ENCODE measurements around the gene RALGPS2.
"Not testable (repeated sequence)": the region's sequence is repeated elsewhere in the genome, so short reads cannot be mapped to it uniquely, and the experiment has no call there.

The RALGPS2 gene

DNA sequence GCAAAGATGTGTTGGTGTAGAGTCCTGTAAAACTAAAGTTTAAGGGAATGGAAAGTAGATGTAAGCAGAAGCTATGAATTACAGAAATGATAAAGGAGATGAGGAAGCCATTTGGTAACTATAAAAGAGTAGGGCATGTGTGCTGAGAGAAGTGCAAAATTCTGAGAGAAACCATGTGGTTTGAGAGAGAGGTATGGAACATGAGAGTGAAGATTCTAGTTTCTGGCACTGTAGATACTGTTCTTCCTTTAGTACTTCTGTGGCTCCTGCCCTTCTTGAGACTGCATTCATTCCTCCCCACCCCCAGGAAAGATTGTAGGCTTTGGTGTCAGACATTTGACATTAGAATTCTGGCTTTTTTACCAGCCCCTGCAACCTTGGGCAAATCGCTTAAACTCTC, 15.4 kb downstream of the RALGPS2 start:
- no peaks in the 10 kb centered on the region for H3K9me3 Mint-ChIP-seq (ENCODE audit: low read depth)
- H3K27ac Mint-ChIP-seq, result no peak overlapping the region
- H3K4me3 Mint-ChIP-seq, result no peak overlapping the region
- H3K4me1 Mint-ChIP-seq (ENCODE audit: low read depth), result peaks cover 2% of the 10 kb centered on the region
- no peaks in the 10 kb centered on the region for H3K27me3 Mint-ChIP-seq
- H3K36me3 Mint-ChIP-seq, result peaks cover 32% of the 10 kb centered on the region

DNA sequence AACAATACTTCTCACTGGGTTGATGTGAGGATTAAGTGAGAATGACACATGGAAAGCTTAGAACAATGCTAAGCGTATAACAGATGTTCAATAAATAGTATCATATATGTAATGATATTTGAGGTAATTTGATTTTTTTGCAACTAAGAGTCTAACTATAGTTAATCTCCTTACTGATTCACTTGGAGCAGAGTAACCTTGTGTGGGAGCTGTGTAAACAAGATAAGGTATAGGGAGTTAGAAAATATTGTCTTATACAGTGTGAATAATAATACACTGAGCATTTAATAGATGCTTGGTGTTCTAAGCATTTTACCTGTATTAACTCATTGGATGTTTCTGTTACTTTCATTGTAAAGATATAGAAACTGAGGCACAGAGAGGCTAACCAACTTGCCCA, 15.9 kb downstream of the RALGPS2 start:
- Mint-ChIP-seq H3K4me1 (ENCODE audit: low read depth) (peaks cover under 1% of the 10 kb centered on the region), H3K27me3 (no peaks in the 10 kb centered on the region), H3K4me3 (no peak overlapping the region), H3K27ac (no peak overlapping the region), H3K36me3 (peaks cover 32% of the 10 kb centered on the region), H3K9me3 (ENCODE audit: low read depth) (no peaks in the 10 kb centered on the region)

DNA sequence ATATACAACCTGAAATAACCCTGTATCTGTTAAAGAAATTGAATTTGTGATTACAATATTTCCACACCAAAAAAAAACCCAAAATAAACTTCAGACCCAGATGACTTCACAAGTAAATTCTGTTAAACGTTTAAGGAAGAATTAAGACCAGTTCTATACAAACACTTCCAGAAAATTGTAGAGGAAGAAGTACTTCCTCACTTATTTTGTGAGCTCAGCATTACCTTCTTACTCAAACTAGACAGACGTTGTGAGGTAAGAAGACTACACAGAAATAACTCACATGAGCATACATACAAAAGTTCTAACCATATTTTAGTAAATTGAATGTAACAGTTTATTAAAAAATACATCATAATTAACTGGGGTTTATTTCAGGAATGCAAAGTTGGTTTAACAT, 18.8 kb downstream of the RALGPS2 start:
- no peaks in the 10 kb centered on the region for H3K4me1 Mint-ChIP-seq (ENCODE audit: low read depth)
- H3K4me3 Mint-ChIP-seq, result no peak overlapping the region
- H3K27ac Mint-ChIP-seq, result no peak overlapping the region
- no peaks in the 10 kb centered on the region for H3K27me3 Mint-ChIP-seq
- peaks cover 32% of the 10 kb centered on the region for H3K36me3 Mint-ChIP-seq
- no peaks in the 10 kb centered on the region for H3K9me3 Mint-ChIP-seq (ENCODE audit: low read depth)

DNA sequence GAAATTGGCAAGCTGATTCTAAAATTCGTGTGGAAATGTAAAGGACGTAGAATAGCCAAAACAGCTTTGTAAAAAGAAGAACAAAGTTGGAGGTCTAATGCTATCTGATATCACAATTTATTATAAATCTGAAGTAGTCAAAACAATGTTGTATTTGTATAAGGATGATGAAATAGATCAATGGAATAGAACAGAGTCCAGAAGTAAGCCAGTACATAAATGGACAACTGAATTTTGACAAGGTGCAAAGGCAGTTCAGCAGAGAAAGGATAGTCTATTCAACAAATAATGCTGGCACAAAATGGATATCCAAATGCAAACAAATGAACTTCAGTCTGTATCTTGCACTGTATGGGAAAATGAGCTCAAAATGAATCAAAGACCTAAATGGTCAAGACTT, 20.2 kb downstream of the RALGPS2 start:
- Mint-ChIP-seq H3K27me3 (no peaks in the 10 kb centered on the region), H3K27ac (no peak overlapping the region), H3K36me3 (peaks cover 23% of the 10 kb centered on the region), H3K4me3 (no peak overlapping the region), H3K9me3 (ENCODE audit: low read depth) (no peaks in the 10 kb centered on the region), H3K4me1 (ENCODE audit: low read depth) (no peaks in the 10 kb centered on the region)

DNA sequence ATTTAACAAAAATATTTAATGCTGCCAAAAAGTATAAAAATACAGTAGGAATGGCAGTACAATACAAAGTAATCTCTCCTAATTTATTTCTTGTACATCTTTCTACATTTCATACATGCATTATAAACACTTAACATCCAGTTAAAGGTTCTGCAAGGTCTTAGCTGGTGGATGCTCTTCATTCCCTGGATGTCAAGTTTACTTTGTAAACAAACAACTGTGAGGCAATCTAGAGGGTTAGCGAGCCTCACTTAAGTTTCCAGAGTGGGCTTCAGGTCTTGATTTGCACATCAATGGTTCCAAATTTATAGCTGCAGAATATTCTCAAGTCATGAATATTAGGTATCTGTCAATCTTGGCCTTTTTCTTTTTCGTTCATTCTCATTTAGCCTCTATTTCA, 21.3 kb downstream of the RALGPS2 start:
- H3K4me1 Mint-ChIP-seq (ENCODE audit: low read depth), result no peaks in the 10 kb centered on the region

DNA sequence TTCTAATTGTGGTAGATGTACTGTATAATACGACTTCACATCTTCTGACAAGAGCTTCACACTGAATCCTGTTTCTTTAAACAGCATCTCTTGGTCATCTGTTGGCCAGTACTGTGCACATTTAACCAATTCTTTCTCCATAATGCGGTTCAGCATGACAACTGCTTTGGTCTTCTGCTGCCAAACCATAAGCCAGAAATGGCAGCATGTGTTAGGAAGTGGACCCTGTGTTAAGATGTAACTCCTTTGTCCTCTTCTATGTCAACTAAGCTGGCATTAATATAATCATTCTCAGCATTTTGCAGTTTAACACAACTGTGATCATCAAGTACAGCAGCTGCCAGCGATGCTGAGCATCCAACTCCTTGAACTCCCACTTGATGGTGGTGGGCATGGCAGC, 22.3 kb downstream of the RALGPS2 start:
- peaks cover 15% of the 10 kb centered on the region for H3K36me3 Mint-ChIP-seq
- not testable (repeated sequence) for H3K27ac Mint-ChIP-seq; H3K4me3 Mint-ChIP-seq; H3K9me3 Mint-ChIP-seq (ENCODE audit: low read depth); H3K27me3 Mint-ChIP-seq; H3K4me1 Mint-ChIP-seq (ENCODE audit: low read depth)

More for the DNA sequence above, 21.3 kb downstream of the RALGPS2 start:
- Mint-ChIP-seq H3K27me3 (no peaks in the 10 kb centered on the region), H3K4me3 (no peak overlapping the region), H3K36me3 (peaks cover 23% of the 10 kb centered on the region), H3K9me3 (ENCODE audit: low read depth) (no peaks in the 10 kb centered on the region), H3K27ac (no peak overlapping the region)

DNA sequence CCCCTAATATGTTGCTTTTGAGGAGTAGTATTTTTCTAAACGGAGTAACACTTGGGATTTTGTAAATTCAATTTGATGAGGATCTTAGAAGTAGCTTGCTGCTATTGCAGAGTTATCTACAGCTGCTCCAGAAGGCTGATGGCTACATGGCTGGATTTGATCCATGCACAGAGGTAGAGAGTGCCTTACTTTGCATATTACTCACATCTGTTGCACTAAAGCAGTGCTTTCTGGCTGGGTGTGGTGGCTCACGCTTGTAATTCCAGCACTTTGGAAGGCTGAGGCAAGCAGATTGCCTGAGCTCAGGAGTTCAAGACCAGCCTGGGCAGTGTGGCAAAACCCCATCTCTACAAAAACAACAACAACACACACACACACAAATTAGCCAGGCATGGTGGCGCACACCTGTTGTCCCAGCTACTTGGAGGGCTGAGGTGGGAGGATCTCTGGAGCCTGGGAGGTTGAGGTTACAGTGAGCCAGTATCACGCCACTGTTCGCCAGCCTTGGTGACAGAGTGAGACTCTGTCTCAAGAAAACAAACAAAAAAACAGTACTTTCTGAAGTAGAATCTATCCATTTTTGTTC, 24.6 kb downstream of the RALGPS2 start:
- no peak overlapping the region for H3K27ac Mint-ChIP-seq
- no peak overlapping the region for H3K4me3 Mint-ChIP-seq

DNA sequence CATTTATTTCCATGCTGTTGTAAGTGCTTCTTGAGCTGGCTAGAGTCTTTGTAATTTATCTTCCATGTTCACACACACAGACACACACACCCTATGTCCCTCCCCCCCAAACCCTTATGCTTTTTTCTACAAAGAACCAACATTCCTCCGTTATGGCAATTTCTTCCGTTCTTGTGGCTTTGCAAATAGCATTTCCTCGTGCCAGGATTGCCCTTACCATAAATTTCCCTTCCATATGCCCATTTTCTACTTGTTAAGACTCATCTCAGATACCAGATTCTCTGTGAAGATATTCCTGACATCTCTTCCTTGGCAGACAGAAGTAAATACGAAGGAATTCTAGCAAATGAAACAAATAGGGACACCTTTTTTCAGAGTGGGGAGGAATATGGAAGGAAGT, 26.0 kb downstream of the RALGPS2 start:
- H3K36me3 Mint-ChIP-seq, result peaks cover 2% of the 10 kb centered on the region
- no peaks in the 10 kb centered on the region for H3K9me3 Mint-ChIP-seq (ENCODE audit: low read depth)
- H3K27ac Mint-ChIP-seq, result no peak overlapping the region
- no peaks in the 10 kb centered on the region for H3K4me1 Mint-ChIP-seq (ENCODE audit: low read depth)
- H3K4me3 Mint-ChIP-seq, result no peak overlapping the region
- no peaks in the 10 kb centered on the region for H3K27me3 Mint-ChIP-seq

More for the DNA sequence above, 24.6 kb downstream of the RALGPS2 start:
- Mint-ChIP-seq H3K4me1 (ENCODE audit: low read depth) (no peaks in the 10 kb centered on the region), H3K27me3 (no peaks in the 10 kb centered on the region), H3K9me3 (ENCODE audit: low read depth) (no peaks in the 10 kb centered on the region), H3K36me3 (peaks cover 3% of the 10 kb centered on the region)

DNA sequence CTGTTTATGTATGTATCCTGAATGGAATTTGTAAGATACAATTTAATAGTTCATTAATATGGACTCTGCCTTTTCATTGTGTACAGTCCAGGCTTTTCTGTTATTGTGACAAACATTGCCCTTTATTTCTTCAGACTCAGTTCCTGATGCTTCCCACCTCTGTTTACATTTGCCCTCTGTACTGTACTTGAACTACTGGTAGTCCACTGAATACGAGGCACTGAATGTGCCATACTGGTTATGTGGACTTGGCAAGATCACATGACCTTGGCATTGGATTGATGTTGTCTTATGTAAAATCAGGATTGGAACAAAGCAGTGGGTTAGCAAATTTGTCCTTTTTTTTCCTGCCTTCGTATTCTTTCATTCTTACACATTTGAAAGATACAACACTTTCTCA, 27.8 kb downstream of the RALGPS2 start:
- Mint-ChIP-seq H3K36me3 (peaks cover 2% of the 10 kb centered on the region), H3K4me1 (ENCODE audit: low read depth) (no peaks in the 10 kb centered on the region)

DNA sequence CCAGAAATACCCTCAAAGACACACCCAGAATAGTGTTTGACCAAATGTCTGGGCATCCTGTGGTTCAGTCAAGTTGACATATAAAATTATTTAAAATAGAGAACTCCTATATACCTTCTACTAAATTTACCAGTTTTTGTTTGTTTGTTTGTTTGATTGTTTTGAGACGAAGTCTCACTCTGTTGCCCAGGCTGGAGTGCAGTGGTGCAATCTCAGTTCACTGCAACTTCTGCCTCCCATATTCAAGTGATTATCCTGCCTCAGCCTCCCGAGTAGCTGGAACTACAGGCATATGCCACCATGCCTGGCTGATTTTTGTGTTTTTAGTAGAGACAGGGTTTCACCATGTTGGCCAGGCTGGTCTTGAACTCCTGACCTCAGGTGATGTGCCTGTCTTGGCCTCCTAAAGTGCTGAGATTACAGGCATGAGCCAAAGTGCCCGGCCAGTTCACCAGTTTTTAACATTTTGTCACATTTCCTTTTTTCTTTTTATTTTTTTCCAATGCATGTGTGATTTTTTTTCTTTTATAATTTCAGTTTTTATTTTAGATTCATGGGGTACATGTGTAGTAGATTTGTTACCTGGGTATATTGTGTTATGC, 29.7 kb downstream of the RALGPS2 start:
- not testable (repeated sequence) for H3K27ac Mint-ChIP-seq; H3K9me3 Mint-ChIP-seq (ENCODE audit: low read depth); H3K4me1 Mint-ChIP-seq (ENCODE audit: low read depth); H3K27me3 Mint-ChIP-seq; H3K4me3 Mint-ChIP-seq; H3K36me3 Mint-ChIP-seq

More for the DNA sequence above, 27.8 kb downstream of the RALGPS2 start:
- Mint-ChIP-seq H3K9me3 (ENCODE audit: low read depth) (peaks cover 4% of the 10 kb centered on the region), H3K27me3 (no peaks in the 10 kb centered on the region), H3K27ac (no peak overlapping the region), H3K4me3 (no peak overlapping the region)

DNA sequence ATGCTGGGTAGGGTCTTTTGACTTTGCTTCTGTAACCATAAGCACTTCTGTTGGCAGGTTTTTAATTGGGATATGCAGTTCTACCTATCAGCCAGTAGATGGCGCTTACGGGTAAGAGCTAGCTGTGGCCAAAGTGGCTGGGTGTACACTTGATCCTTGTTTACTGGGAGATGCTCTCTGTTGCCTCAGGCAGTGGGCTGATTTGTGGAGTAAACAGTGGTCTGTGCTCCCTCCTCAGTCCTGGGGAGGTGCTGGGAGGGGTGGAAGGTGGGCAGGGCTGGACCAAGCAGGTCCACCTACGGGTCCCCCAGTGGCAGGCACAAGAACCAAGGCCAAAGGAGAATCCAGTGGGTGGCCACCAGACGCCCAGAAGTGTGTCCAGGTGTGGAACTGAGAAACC, 43.4 kb downstream of the RALGPS2 start:
- peaks cover 13% of the 10 kb centered on the region for H3K9me3 Mint-ChIP-seq (ENCODE audit: low read depth)
- H3K4me1 Mint-ChIP-seq (ENCODE audit: low read depth), result peaks cover 4% of the 10 kb centered on the region
- H3K27ac Mint-ChIP-seq, result no peak overlapping the region
- H3K27me3 Mint-ChIP-seq, result no peaks in the 10 kb centered on the region
- H3K36me3 Mint-ChIP-seq, result peaks cover 14% of the 10 kb centered on the region
- H3K4me3 Mint-ChIP-seq, result no peak overlapping the region

DNA sequence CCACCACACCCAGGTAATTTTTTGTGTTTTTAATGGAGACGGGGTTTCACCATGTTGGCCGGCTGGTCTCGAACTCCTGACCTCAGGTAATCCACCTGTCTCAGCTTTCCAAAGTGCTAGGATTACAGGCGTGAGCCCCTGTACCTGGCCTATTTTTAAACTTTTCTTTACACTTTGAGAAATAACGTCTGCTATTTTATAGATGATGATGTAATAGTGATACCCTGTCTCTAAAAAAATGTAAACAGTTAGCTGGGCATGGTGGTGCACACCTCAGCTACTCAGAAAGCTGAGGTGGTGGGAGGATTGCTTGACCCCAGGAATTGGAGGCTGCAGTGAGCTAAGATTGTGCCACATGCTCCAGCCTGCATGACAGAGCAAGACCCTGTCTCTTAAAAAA, 47.9 kb downstream of the RALGPS2 start:
- Mint-ChIP-seq H3K27me3 (no peaks in the 10 kb centered on the region), H3K9me3 (ENCODE audit: low read depth) (no peaks in the 10 kb centered on the region), H3K4me3 (no peak overlapping the region), H3K4me1 (ENCODE audit: low read depth) (peaks cover 1% of the 10 kb centered on the region), H3K36me3 (peaks cover 4% of the 10 kb centered on the region), H3K27ac (no peak overlapping the region)

DNA sequence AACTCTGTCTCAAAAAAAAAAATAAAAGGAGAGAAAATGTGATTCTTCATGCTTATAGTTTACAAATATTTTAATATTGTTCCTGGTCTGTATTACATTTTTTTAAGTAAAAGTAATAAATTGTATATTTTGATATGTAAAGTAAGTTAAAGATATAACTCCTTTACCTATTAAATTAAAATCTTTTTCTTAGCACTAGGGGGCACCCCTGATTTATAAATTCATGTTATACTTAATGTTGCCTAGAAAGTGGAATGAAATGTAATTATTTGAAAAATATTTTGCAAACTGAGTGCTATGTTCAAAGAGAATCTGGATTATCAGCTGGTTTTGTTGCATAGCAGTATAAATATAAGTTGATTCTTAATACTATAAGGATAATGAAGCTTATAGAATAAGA, 49.2 kb downstream of the RALGPS2 start:
- no peaks in the 10 kb centered on the region for H3K9me3 Mint-ChIP-seq (ENCODE audit: low read depth)
- H3K36me3 Mint-ChIP-seq, result peaks cover 7% of the 10 kb centered on the region
- H3K4me1 Mint-ChIP-seq (ENCODE audit: low read depth), result no peaks in the 10 kb centered on the region
- no peak overlapping the region for H3K27ac Mint-ChIP-seq
- H3K27me3 Mint-ChIP-seq, result no peaks in the 10 kb centered on the region
- H3K4me3 Mint-ChIP-seq, result no peak overlapping the region

DNA sequence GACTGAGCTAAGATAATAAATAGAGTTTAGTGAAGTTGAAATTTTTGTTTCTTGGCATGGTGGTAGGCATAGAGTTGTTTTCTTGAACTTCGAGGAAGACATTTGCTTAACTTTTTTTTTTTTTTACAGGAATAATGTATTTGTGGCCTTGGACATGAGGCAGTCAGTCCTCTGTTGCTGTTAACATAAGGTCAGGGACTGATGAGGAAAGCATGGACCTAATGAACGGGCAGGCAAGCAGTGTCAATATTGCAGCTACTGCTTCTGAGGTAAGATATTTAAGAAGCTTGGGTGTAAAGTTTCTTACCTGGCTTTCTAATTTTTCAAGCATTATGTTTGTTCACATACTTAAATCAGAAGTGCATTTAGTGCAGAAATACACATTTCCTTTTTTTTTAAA, 51.5 kb downstream of the RALGPS2 start:
- Mint-ChIP-seq H3K9me3 (ENCODE audit: low read depth) (no peaks in the 10 kb centered on the region), H3K27me3 (no peaks in the 10 kb centered on the region), H3K4me3 (no peak overlapping the region), H3K27ac (no peak overlapping the region), H3K4me1 (ENCODE audit: low read depth) (no peaks in the 10 kb centered on the region), H3K36me3 (peaks cover 12% of the 10 kb centered on the region)

DNA sequence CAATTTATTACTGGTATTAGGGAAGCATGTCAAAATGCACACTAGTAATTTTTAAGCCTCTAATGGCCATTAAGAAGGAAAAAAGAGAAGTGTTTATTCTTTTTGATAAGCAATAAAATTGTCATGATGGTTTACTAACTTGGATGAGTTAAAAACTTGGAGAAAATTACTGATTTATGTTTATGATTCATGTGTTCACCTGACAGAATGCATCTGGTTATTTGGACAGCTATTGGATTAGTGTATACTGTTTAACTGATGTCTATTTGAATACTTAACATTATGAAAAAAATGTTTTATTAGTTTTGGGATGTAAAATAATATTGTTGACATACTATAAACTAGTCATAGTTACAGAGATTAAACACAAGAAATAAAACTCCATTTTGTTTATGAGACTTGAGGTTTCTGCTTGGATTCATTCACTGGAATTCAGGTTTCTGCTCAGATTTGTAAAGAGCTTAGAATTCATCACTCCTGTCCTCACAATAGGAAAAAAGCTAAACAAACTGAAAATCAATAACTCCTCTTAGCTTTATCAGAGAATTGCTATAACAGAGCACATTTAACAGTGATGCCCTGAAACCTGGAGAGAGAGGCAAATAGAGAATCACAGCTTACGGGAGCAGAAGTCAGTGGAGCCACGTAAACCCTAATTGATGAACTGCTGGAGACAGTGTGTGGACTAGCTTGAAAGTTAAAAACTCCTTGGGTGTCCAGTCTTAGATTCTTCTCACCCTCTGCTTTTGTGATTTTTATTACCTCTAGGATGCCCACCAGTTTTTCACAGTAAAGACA, 56.7 kb downstream of the RALGPS2 start:
- H3K27ac Mint-ChIP-seq, result no peak overlapping the region
- no peak overlapping the region for H3K4me3 Mint-ChIP-seq
- peaks cover 17% of the 10 kb centered on the region for H3K36me3 Mint-ChIP-seq
- no peaks in the 10 kb centered on the region for H3K9me3 Mint-ChIP-seq (ENCODE audit: low read depth)
- no peaks in the 10 kb centered on the region for H3K27me3 Mint-ChIP-seq
- peaks cover 25% of the 10 kb centered on the region for H3K4me1 Mint-ChIP-seq (ENCODE audit: low read depth)

Measured in activated naive CD8-positive, alpha-beta T cell (primary cell).